Vagina (tissue), 2 donors: ENCODE measurements around the gene NT5DC4. TPM values are rescaled to one million over a fixed set of nuclear protein-coding genes. Genes with fewer than 3 reads are reported as not detected.

Experiments used
- DNase-seq, 2 donors: peaks; one replicate each; pipeline ENCODE4 v3.0.0-alpha.2; 2017; ENCODE audit errors: extremely low spot score in 2 of 2
- H3K27ac ChIP-seq: fragments of 200-600 bp; sonication (generic); one replicate; pipeline ENCODE4 v1.5.1; 2019
- H3K27me3 ChIP-seq: fragments of 200-600 bp; sonication (generic); one replicate; pipeline ENCODE4 v1.5.1; 2019
- H3K36me3 ChIP-seq, 2 donors: fragments of 200-600 bp; sonication (generic); one replicate each; pipeline ENCODE4 v1.5.1; 2017 to 2019
- H3K4me1 ChIP-seq: fragments of 200-600 bp; sonication (generic); one replicate; pipeline ENCODE4 v1.5.1; 2019
- H3K4me3 ChIP-seq, 2 donors: fragments of 200-600 bp; sonication (generic); 1 replicate in 1 of 2; 2 replicates in 1 of 2; pipeline ENCODE4 v1.5.1; 2016 to 2019
- H3K9me3 ChIP-seq: fragments of 200-600 bp; sonication (generic); one replicate; pipeline ENCODE4 v1.5.1; 2019
- POLR2A ChIP-seq, 2 donors: fragments of 450-650 bp; IDR thresholded peaks; one replicate each; pipeline ENCODE4 v1.6.1; 2017; ENCODE audit warnings: antibody characterized with exemption in 2 of 2, mild to moderate bottlenecking in 2 of 2, moderate library complexity in 2 of 2
- POLR2AphosphoS5 ChIP-seq, 2 donors: sonication (generic); formaldehyde crosslinking; IDR thresholded peaks; one replicate each; pipeline ENCODE4 v1.9.0; 2017; ENCODE audit warnings: antibody characterized with exemption in 2 of 2, mild to moderate bottlenecking in 2 of 2, low read depth in 1 of 2; ENCODE audit not compliant: insufficient read depth in 1 of 2
- intact Hi-C: fragments of 100-400 bp; cut with DNase I; formaldehyde crosslinking; loops from one replicate; pipeline ENCODE4 v1.15.1; 2023
- total RNA-seq: library from RNA; depleted of rRNA; stranded (reverse); fragments of >200 nt; gene quantifications from one replicate; pipeline ENCODE4 v1.2.3, GENCODE V29; 2016
- TF ChIP-seq, protein P1 (sequence below), 3 experiments: fragments of 450-650 bp in 2 of 3; fragments of 200-600 bp in 1 of 3; sonication (generic) in 1 of 3; IDR thresholded peaks; one replicate each; pipeline ENCODE4 v1.5.1; 2017 to 2019; ENCODE audit warnings: antibody characterized with exemption in 3 of 3, mild to moderate bottlenecking in 2 of 3, moderate library complexity in 2 of 3

NT5DC4 gene
- total RNA-seq, 1 donor from 2014 or later: not detected

GRCh38 chr2:112756207-112756606 is 35.4 kb downstream of the NT5DC4 start:
- no peak overlapping the region for H3K4me3 ChIP-seq
- intact Hi-C loops: loop anchor here (10.0 kb wide), 1 partner anchor 179 kb away; no protein-coding TSS in a partner anchor
- H3K9me3 ChIP-seq: no peaks in the 10 kb centered on the region
- H3K36me3 ChIP-seq: no peaks in the 10 kb centered on the region
- H3K27me3 ChIP-seq: no peaks in the 10 kb centered on the region
- H3K4me1 ChIP-seq: no peaks in the 10 kb centered on the region
- TF ChIP-seq POLR2A (IDR thresholded peaks at IDR 0.05) (no peak), POLR2AphosphoS5 (IDR thresholded peaks at IDR 0.05; ENCODE audit: insufficient read depth in 1 of 2, low read depth in 1 of 2) (no peak)
- TF ChIP-seq, protein P1, sequence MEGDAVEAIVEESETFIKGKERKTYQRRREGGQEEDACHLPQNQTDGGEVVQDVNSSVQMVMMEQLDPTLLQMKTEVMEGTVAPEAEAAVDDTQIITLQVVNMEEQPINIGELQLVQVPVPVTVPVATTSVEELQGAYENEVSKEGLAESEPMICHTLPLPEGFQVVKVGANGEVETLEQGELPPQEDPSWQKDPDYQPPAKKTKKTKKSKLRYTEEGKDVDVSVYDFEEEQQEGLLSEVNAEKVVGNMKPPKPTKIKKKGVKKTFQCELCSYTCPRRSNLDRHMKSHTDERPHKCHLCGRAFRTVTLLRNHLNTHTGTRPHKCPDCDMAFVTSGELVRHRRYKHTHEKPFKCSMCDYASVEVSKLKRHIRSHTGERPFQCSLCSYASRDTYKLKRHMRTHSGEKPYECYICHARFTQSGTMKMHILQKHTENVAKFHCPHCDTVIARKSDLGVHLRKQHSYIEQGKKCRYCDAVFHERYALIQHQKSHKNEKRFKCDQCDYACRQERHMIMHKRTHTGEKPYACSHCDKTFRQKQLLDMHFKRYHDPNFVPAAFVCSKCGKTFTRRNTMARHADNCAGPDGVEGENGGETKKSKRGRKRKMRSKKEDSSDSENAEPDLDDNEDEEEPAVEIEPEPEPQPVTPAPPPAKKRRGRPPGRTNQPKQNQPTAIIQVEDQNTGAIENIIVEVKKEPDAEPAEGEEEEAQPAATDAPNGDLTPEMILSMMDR (IDR thresholded peaks at IDR 0.05): no peak
- no peak for DNase-seq
- H3K27ac ChIP-seq: no peak overlapping the region

GRCh38 chr2:112757265-112757664 is 36.4 kb downstream of the NT5DC4 start:
- intact Hi-C loops: loop anchor here (10.0 kb wide), 1 partner anchor 178 kb away; no protein-coding TSS in a partner anchor
- TF ChIP-seq POLR2A (IDR thresholded peaks at IDR 0.05) (no peak), POLR2AphosphoS5 (IDR thresholded peaks at IDR 0.05; ENCODE audit: insufficient read depth in 1 of 2, low read depth in 1 of 2) (no peak)
- TF ChIP-seq, protein P1 (IDR thresholded peaks at IDR 0.05): no peak
- Histone ChIP-seq H3K36me3 (no peaks in the 10 kb centered on the region), H3K27me3 (no peaks in the 10 kb centered on the region), H3K27ac (no peak overlapping the region), H3K4me1 (no peaks in the 10 kb centered on the region), H3K9me3 (no peaks in the 10 kb centered on the region), H3K4me3 (no peak overlapping the region)
- DNase-seq: no peak

- H3K4me3 ChIP-seq: no peak overlapping the region
- intact Hi-C loops: loop anchor here (10.0 kb wide), 1 partner anchor 176 kb away; no protein-coding TSS in a partner anchor
These were observed 37.9 kb downstream of the NT5DC4 start for GRCh38 chr2:112758711-112759110.

DNA sequence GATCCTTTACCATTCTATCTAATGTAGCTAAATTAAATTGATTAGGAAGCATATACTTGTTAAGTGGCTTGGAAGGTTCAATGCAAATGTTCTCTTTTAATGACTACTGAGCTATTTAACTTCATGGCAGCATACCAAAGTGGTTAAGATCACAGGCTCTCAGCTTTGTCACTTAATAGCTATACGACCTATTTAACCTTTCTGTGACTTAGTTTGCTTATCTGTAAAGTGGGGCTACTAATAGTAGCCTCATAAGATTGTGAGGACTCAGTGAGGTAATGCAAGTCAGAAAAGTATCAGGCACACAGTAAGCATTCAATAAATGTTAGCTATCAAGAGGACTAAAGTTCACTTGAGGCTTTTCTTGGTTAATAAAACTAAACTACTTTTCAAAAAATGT is 39.3 kb downstream of the NT5DC4 start:
- TF ChIP-seq POLR2AphosphoS5 (IDR thresholded peaks at IDR 0.05; ENCODE audit: insufficient read depth in 1 of 2, low read depth in 1 of 2): no peak
- TF ChIP-seq, protein P1 (IDR thresholded peaks at IDR 0.05): no peak
- TF ChIP-seq POLR2A (IDR thresholded peaks at IDR 0.05): no peak
- H3K9me3 ChIP-seq: no peaks in the 10 kb centered on the region
- no peaks in the 10 kb centered on the region for H3K27me3 ChIP-seq

More at GRCh38 chr2:112758711-112759110, 37.9 kb downstream of the NT5DC4 start:
- DNase-seq: no peak
- Histone ChIP-seq H3K36me3 (no peaks in the 10 kb centered on the region), H3K27me3 (no peaks in the 10 kb centered on the region), H3K4me1 (peaks cover 3% of the 10 kb centered on the region), H3K9me3 (no peaks in the 10 kb centered on the region), H3K27ac (no peak overlapping the region)
- no peak for TF ChIP-seq POLR2AphosphoS5 (IDR thresholded peaks at IDR 0.05; ENCODE audit: insufficient read depth in 1 of 2, low read depth in 1 of 2)
- no peak for TF ChIP-seq POLR2A (IDR thresholded peaks at IDR 0.05)

GRCh38 chr2:112762276-112762675 is 41.5 kb downstream of the NT5DC4 start:
- Histone ChIP-seq H3K36me3 (no peaks in the 10 kb centered on the region), H3K9me3 (no peaks in the 10 kb centered on the region), H3K4me3 (no peak overlapping the region), H3K27ac (no peak overlapping the region), H3K27me3 (no peaks in the 10 kb centered on the region), H3K4me1 (peaks cover 13% of the 10 kb centered on the region)
- no peak for DNase-seq
- TF ChIP-seq POLR2A (IDR thresholded peaks at IDR 0.05) (no peak), POLR2AphosphoS5 (IDR thresholded peaks at IDR 0.05; ENCODE audit: insufficient read depth in 1 of 2, low read depth in 1 of 2) (no peak)
- TF ChIP-seq, protein P1 (IDR thresholded peaks at IDR 0.05): no peak
- intact Hi-C loops: no loop called here

More for the DNA sequence above, 39.3 kb downstream of the NT5DC4 start:
- Histone ChIP-seq H3K4me1 (peaks cover 12% of the 10 kb centered on the region), H3K36me3 (no peaks in the 10 kb centered on the region), H3K4me3 (no peak overlapping the region), H3K27ac (no peak overlapping the region)
- no peak for DNase-seq
- intact Hi-C loops: no loop called here
